HG03460 (cell line): ENCODE data around the gene MED12.

Experiments used
- ATAC-seq: cut with Tn5 transposase; IDR thresholded peaks from one replicate; pipeline ENCODE4 v1.9.1; 2021; ENCODE audit not compliant: unreplicated experiment

Gene MED12

DNA sequence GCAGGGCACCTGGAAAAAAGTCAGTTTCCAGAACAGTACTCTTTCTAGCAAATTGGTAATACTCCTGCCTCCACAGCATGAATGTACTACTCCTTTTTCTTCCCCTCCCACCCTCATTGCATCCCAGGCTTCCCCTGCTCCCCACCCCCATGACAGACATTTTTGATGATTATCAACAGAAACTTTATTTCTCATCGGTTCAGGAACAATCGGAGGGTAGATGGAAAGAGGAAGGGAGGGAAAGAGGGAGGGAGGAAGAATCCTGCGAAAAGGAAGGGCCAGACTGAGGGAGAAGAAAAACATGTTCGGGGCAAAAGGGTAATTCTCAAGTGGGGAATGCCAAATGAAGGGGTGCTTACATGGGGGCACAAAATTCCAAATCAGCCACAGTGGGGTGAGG is 11.2 kb upstream of the MED12 start:
- no peak for ATAC-seq

- ATAC-seq = no peak
Measured at GRCh38 chrX:71107762-71108360, 10.5 kb upstream of the MED12 start.

DNA sequence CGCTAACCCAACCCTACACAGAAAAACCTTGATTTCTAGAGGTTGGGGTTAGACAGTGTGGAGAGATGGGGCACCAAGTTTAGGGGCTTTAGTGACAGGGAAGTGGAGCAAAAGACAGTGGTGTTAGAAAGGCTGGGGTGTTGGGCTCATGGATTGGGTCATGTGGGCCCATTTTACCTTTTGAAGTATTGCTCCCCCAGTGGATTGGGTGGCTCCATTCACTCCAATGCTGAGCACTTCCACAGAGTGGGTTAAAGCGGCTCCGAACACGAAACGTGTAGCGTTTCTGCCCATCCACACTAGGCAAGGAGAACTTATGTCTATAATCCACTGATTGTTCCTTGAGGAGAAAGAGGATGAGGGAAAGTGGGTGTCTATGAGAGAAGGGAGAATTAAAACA is 9.3 kb upstream of the MED12 start:
- no peak for ATAC-seq

DNA sequence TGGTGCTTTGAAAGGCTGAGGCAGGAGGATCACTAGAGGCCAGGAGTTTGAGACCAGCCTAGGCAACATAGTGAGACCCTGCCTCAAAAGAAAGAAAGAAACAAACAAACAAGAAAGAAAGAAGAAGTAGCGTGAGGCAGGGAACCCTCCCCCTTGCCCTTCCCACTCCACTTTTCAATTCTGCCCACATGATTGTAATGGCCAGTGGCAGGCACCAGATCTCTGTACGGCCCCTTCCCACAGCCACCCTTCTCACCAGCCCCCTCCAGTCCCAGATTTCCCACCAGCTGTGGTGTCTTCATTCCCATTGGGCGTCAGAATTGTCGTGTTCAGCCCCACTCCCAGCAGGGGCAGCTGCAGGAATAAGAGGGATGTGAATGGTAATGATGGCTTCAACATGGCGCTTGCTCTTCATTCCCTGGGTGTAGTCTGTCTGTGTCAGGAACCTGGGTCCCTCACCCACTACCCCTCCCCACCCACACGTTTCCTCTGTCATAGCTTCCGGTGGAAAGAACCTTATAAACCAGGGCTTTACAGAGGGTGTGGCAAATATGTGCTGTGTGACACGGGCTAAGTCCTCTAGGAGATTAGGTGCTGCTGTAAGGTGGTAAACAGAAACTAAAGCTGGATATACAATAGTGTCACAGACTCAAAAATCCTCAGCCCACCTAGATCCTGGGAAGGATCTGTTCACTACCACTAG is 7.1 kb upstream of the MED12 start, which contains the start of gene IL2RG:
Gene IL2RG (minus strand): TSS at position 437 of the 703 bp plus-strand sequence. CDS start 38 bp downstream, at position 399.
- peak; percentile 90 for ATAC-seq

DNA sequence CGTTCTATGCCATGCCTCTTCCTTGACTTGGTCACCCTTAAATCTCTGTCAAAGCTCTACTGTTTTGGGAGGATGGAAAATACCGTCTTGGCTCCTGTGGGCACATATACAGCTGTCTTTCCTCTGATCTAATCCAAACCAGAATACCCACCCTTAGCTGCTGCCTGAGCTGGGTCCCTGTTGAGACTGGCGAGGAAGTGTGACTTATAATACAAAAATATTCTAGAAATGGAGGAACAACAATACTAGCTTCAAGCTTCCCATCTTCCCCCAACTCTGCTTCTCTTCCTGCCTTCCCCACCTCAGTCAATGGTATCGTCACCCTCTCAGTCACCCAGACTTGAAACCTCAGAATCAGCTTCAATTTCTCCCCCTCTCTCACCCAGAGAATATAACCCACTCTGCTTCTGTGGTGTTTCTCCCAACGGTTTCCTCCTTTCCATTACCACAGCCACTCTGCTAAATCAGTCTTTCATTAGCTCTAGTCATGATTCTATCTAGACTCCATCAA is 6.4 kb upstream of the MED12 start:
- ATAC-seq = peak; percentile 39

- no peak for ATAC-seq
Measured at GRCh38 chrX:71117358-71117757, 1.0 kb upstream of the MED12 start.

DNA sequence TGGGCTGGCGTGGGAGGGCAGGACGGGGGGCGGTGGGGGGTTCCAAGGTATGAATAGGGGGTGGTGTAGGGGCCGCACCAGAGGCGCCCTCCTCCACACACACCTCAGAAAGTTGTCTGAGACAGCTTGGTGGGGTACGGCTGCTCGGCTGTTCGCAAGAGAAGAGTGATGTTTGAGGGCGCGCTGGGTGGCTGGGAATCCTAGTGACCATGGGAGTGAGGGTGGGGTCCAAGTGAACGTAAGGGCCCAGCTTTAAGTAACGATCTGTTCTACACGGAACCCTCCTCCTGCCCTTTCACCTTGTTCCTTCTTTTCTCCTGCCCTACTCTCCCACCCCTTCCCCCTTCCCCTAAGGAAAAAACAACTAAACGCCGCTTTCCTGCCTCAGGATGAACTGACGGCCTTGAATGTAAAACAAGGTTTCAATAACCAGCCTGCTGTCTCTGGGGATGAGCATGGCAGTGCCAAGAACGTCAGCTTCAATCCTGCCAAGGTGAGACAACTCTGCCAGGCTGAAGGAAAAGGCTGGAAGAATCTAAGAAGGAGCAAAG is 664 bp downstream of the MED12 start:
- ATAC-seq = peak; percentile 15

DNA sequence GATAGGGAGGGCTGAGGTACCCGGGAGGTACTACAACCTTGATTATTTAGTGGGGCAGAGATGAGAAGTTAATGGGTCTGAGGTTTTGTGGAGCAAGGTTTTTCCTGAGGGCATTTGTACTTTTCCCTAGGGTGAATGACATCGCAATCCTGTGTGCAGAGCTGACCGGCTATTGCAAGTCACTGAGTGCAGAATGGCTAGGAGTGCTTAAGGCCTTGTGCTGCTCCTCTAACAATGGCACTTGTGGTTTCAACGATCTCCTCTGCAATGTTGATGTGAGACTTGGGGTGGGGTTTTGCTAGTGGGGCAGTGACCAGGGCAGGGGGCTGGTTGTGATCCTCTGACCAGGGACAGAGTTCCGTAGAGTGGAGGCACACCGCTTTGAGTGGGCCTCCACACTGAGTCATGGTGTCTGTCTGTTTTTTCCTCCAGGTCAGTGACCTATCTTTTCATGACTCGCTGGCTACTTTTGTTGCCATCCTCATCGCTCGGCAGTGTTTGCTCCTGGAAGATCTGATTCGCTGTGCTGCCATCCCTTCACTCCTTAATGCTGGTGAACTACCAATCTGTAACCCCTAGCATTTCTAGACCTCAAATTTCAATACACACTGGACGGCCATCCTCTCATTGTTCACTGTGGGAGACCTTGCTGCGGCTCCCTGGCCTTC is 9.9 kb downstream of the MED12 start:
- ATAC-seq = no peak

GRCh38 chrX:71128915-71129765 is 10.7 kb downstream of the MED12 start:
- ATAC-seq = no peak

- ATAC-seq = no peak
Measured at GRCh38 chrX:71131510-71131909, 13.1 kb downstream of the MED12 start.

DNA sequence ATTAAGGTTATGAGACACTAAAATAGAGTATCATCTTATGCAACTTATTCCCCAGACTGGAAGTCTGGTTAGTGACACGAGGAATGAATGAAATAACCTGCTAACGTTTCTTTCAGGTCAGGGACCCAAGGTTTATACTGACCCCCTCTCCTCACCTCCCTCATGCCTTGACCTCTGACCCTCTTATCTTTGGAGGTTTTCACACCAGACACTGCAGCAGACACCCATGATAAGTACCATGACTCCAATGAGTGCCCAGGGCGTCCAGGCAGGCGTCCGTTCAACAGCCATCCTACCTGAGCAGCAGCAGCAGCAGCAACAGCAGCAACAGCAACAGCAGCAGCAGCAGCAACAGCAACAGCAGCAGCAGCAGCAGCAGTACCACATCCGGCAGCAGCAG is 22.0 kb downstream of the MED12 start:
- ATAC-seq = no peak

GRCh38 chrX:71143508-71143907 is 25.1 kb downstream of the MED12 start:
- ATAC-seq = no peak

GRCh38 chrX:71144651-71145050 is 26.3 kb downstream of the MED12 start, which contains the start of gene NLGN3:
NLGN3 (plus strand) TSS chrX:71144841; CDS start chrX:71147750, 2,909 bp downstream.
- ATAC-seq = no peak

GRCh38 chrX:71147496-71148277 is 29.3 kb downstream of the MED12 start:
- no peak for ATAC-seq

- ATAC-seq = no peak
Measured at GRCh38 chrX:71148278-71148663, 29.9 kb downstream of the MED12 start.

DNA sequence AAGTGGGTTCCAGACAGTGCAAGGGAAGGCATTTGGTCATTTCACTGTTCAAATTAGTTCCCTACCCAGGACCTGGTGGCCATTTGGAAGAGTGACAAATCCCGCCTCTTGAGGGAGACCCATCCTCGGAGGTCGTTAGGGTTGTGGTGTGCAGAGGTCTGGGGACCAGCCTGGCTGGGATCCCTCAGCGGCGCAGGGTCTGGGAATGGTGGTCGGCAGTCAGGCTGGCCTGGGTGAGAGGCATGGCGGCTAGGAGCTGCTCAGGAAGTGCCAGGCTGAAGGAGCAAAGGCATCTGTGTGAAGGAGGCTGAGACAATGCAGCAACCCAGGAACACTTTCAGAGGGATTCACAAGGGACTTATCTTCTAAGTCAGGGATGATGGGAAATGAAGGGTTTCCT is 33.0 kb downstream of the MED12 start:
- ATAC-seq = no peak

DNA sequence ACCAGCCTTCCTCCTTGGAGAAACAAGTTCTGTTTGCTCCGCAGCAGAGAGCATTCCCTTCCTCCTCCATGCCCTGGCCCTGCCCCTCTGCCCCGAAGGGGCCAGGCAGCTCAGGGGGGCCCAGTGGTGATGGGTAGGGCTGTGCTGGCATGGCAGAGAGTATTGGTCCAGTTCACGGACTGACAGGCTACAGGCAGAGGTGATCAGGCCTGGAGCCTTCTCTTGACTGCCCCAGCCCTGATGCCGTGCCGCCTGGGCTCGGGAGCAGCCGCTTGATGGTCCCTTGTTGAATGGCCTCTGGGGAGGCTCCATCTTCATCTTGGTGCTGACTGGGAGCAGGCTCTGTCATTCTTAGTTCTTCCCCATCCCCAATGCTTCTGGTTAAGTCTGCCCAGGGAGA is 35.8 kb downstream of the MED12 start:
- no peak for ATAC-seq

GRCh38 chrX:71154641-71155040 is 36.2 kb downstream of the MED12 start:
- ATAC-seq = no peak

DNA sequence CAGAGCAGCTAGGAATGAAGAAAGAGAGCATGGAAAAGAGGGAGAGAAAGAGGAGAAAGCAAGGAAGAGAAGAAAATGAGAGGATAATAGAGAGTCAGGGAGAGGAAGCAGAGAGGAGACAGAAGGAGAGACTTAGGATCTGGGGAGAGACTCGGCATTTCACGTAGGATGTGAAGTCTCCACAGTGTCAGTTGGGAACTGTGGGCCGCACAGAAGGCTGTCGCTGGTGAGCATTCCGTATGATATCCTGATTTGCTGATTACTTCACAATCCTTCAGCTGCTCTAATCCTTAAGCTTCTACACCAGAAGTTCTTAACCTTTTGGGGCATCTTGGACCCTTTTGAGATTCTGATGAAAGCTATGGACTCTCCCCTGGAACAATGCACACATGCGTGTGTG is 40.2 kb downstream of the MED12 start:
- ATAC-seq = no peak

DNA sequence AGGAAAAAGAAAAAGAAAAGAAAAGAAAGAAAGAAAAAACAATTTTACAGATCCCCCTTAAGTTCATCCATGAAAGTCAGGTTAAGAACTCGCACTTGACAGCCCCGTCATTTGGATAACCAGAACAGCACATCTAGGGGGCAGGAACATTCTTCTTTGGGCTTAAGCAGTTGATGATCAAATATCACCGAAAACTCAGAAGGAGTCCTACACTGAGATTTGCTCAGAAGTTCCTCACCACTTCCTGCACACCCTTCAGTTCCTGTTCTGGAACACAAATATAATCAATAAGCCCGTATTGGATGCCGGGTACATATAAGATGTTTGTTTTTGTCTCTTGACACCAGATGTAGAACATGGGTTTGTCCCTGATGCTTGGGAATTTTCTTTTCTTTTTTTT is 40.9 kb downstream of the MED12 start:
- no peak for ATAC-seq
